Measurements from ENCODE around the gene PMM1. TPM values are rescaled to one million over a fixed set of nuclear protein-coding genes. Genes with fewer than 3 reads are reported as not detected.

The PMM1 gene
- total RNA-seq, 1 experiment from 2014 or later: 19.8 TPM

- H2BK15ac ChIP-seq (ENCODE audit: low read depth, low read length): no peak overlapping the region
- H4K20me1 ChIP-seq (ENCODE audit: control insufficient read depth, insufficient read depth, insufficient read length): no peaks in the 10 kb centered on the region
- no peak overlapping the region for H4K8ac ChIP-seq (replicated peaks; ENCODE audit: insufficient read length, low read depth, low read length)
- Mint-ChIP-seq H3K27ac (no peak overlapping the region), H3K36me3 (ENCODE audit: insufficient read depth in 1 of 3, low read depth in 3 of 3) (no peaks in the 10 kb centered on the region), H3K27me3 (ENCODE audit: low read depth) (peaks cover 3% of the 10 kb centered on the region), H3K9me3 (no peaks in the 10 kb centered on the region), H3K4me1 (peaks cover 18 to 33% of the 10 kb centered on the region in 2 experiments), H3K4me3 (no peak overlapping the region)
- no peaks in the 10 kb centered on the region for H3K27me3 ChIP-seq (ENCODE audit: insufficient read depth, low read length)
- H2BK12ac ChIP-seq (ENCODE audit: insufficient read length, low read depth, low read length): no peak overlapping the region
- H3K4ac ChIP-seq (ENCODE audit: low read depth, low read length): no peak overlapping the region
- no peak overlapping the region for H2AFZ ChIP-seq (ENCODE audit: low read length)
- TF ChIP-seq CTCF (conservative IDR thresholded peaks at IDR 0.05): no peak
- H2BK5ac ChIP-seq (ENCODE audit: insufficient read length, low read length): no peak overlapping the region
- H3K9ac ChIP-seq (ENCODE audit: extremely low read depth, insufficient read length, low read length): no peak overlapping the region
- H3K9me3 ChIP-seq (ENCODE audit: control insufficient read depth, low read depth, low read length): no peaks in the 10 kb centered on the region
- no peak overlapping the region for H4K91ac ChIP-seq (ENCODE audit: insufficient read length, low read depth, low read length)
- H4K5ac ChIP-seq (ENCODE audit: insufficient read length, low read depth, low read length): no peak overlapping the region
- no peaks in the 10 kb centered on the region for H3K23me2 ChIP-seq (ENCODE audit: insufficient read length, low read depth, low read length, poor library complexity, severe bottlenecking)
- DNase-seq: no peak
- H3K23ac ChIP-seq (ENCODE audit: insufficient read length, low read depth, low read length): no peak overlapping the region
- no peak overlapping the region for H2BK20ac ChIP-seq (ENCODE audit: low read depth, low read length, poor library complexity, severe bottlenecking)
- no peaks in the 10 kb centered on the region for H3K79me1 ChIP-seq (ENCODE audit: insufficient read depth, low read depth, low read length, poor library complexity, severe bottlenecking)
- WGBS (ENCODE audit: extremely low coverage, insufficient read length, low lambda C conversion rate): no CpG with 5 or more reads among the region's 7 CpGs
- H2AK5ac ChIP-seq (ENCODE audit: insufficient read length, low read length): no peak overlapping the region
- no peak overlapping the region for H3K4me2 ChIP-seq (ENCODE audit: insufficient read depth, insufficient read length, low read length)
- H3K14ac ChIP-seq (ENCODE audit: insufficient read depth, low read length): no peak overlapping the region; the same call in 1 of the 2 replicates
- no peak overlapping the region for H3K18ac ChIP-seq (ENCODE audit: insufficient read length, low read depth, low read length)
- no peak overlapping the region for H2BK120ac ChIP-seq (ENCODE audit: low read depth, low read length, poor library complexity, severe bottlenecking)
- no peak overlapping the region for H3T11ph ChIP-seq (ENCODE audit: low read length)
- no peak overlapping the region for H3K27ac ChIP-seq (ENCODE audit: insufficient read length, low read depth, low read length)
- H3K4me1 ChIP-seq (ENCODE audit: insufficient read depth, low read length): no peaks in the 10 kb centered on the region
- H3K56ac ChIP-seq (ENCODE audit: insufficient read length, low read depth, low read length): no peak overlapping the region
- H3K79me2 ChIP-seq (ENCODE audit: insufficient read depth, low read length): no peaks in the 10 kb centered on the region; the same call in 1 of the 2 replicates
Measured at GRCh38 chr22:41555325-41555982, 34.2 kb downstream of the PMM1 start.
